ENCODE results near the gene FOXP1.

GRCh38 chr3:71543371-71544016, 40.0 kb downstream of the FOXP1 start:
- no peak for TF ChIP-seq CTCF (conservative IDR thresholded peaks at IDR 0.05 in 1 of 2, IDR thresholded peaks at IDR 0.05 in 1 of 2; ENCODE audit: extremely low read depth in 1 of 2, insufficient read depth in 1 of 2, low read depth in 1 of 2, low read length in 2 of 2)
- no peak for TF ChIP-seq EZH2 (IDR thresholded peaks at IDR 0.05; ENCODE audit: borderline replicate concordance, low read length)

All from mammary epithelial cell (primary cell).